GM21447 (cell line): ENCODE data around the gene STN1.
A peak's percentile ranks its signal among the peaks of the same experiment; 100 is the strongest.

ENCODE experiments used
- ATAC-seq: cut with Tn5 transposase; IDR thresholded peaks from one replicate; pipeline ENCODE4 v1.9.1; 2021; ENCODE audit not compliant: unreplicated experiment

The STN1 gene

DNA sequence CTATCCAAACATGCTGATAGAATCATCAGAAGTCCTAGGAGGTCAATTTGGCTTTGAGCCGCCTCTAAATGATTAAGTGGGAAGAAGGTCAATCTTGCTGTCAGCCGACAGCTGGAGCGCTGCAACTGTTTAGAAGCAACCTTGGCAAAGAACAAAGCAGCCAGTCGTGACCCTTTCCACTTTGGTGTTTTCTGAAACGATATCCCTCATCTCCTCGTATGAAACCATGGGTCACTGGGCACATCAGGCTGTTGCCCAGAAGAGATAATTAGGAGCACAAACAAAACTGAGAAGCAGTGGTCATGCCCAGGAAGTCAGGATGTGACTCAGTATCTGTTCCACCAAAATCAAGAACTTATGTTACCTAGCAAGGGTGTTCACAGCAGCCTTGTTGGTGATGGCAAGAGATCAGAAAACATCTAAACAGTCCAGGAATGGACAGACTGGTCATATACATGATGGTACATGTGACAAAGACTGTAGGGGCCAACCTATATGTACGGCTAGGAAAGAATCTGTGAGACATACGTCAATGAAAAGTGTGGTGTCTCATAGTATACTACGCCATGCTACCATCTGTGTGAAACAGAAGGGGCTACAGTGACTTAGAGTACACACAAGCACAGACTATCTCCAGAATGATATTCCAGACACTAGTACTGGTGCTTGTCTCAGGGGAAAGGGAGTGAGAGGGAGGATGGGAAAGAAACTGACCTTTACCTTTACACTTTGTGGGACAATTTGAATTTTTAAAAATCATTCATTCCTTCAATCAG is 22.4 kb downstream of the STN1 start:
- ATAC-seq = no peak

DNA sequence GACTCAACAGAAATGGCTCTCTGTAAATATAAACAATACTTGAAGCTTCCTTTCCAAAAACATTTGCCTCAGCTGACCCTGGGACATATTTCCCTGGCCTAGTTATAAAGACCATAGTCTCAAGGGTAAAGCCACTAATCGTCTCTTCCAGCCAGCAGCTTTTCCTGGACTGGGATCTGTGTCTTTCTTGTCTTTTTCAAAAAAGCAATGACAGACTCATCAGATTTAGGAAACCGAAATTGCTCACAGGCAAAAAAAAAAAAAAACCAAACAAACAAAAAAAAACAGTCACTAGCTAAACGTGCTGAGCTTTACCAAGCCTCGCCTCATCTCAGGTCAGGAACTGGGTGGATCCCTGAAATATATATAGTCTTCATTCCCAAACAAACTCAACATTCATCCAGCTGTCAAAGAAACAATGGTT is 23.5 kb downstream of the STN1 start:
- no peak for ATAC-seq

DNA sequence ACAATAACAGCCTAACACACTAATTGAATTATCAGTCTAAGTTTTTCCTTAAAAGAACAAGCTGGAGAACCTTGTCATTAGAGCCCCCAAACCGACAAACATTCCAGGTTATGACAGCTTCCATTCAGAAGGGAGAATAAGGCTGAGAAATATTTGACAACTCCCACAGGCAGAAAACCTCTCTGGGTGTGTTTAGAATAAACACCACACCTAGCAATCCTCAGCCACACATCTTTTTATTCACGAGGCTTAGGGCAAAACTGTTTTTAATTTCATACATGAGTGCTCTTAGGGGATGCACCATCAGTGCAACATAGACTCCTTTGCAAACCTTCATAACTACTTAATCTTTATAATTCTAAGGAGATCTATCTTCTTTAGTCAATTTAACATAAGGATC is 24.2 kb downstream of the STN1 start:
- no peak for ATAC-seq

DNA sequence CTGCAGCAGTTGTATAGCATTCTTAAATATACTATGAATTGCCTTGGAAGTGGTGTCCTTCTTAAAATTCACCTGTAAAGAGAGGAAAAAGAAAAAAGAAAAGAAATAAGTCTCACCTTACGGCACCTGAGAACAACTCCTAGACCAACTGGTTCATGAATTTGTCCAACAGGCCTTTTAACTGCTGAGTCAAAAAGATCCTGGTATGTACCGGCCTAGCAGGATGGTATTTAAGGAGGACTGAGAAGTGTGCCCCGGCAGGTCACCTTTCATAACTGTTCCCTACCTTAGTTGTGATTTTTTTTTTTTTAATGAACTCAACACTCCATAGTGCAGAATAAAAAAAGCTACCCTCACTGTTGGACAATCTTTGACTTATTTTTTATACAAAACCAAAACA is 25.8 kb downstream of the STN1 start:
- ATAC-seq = no peak

DNA sequence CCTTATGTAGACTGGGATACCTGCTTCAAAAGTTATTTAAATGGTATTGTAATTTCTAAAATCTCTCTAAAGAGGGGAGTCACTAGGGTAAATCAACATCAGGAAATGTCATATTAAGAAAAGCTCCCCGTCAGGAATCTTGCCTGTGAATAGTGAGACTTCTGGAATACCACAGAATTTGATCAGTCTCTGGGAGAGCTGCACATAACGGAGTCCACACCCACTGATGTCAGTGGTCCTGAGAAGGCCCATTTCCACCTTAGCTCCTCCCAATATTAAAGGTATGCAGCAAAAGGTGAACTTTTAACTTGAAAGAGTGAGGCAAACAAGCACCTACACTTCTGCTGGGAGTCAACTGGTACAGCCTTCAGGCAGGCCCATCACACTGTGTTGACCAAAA is 27.3 kb downstream of the STN1 start:
- no peak for ATAC-seq

DNA sequence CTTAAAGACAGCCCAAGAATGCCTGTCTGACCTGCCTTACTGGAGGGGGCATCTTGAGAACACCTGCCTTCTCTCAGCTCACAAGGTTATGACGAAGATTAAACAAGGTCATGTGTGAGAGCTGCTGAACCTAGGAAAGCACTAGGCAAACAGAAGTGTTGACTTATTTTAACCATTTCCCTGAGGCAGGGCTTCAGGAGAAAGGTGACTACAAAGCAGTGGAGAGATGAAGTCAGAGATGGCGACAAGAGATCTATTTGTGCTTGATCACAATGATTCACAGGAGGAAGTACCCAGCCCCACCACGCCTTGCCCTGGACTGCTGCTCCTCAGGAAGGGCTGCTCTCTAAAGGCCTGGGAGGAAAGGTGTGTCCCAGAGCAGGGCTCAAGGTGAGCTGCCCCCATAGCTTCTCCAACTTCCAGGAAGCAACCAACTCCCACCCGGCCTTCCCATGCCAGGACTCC is 27.8 kb downstream of the STN1 start:
- no peak for ATAC-seq

DNA sequence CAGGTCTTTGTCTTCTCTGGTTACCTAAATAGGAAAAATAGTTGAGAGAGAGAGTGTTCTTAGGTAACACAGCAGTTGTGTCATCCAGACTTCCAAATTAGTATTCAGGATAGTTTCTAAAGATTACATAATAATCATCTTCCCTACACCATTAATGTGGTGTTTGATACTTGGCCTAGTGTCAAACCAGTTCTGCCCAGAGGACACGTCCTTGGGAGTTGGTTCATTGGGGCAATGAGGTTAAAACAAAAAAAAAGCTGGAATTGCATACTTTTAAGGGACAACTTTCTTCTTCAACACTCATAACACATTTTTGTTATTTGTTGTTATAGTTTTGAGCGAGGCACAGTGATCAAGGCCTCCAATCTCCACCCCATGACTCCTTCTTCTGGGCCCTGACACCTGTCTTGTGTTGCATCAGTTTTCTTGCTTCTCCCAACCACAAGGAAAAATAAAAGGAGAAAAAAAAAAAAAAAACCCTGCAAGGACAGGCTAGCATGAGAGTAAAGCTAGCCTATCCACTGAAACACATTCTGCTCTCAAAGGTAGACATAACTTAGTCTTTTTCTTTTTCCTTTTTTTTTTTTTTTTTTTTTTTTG is 28.8 kb downstream of the STN1 start:
- no peak for ATAC-seq

DNA sequence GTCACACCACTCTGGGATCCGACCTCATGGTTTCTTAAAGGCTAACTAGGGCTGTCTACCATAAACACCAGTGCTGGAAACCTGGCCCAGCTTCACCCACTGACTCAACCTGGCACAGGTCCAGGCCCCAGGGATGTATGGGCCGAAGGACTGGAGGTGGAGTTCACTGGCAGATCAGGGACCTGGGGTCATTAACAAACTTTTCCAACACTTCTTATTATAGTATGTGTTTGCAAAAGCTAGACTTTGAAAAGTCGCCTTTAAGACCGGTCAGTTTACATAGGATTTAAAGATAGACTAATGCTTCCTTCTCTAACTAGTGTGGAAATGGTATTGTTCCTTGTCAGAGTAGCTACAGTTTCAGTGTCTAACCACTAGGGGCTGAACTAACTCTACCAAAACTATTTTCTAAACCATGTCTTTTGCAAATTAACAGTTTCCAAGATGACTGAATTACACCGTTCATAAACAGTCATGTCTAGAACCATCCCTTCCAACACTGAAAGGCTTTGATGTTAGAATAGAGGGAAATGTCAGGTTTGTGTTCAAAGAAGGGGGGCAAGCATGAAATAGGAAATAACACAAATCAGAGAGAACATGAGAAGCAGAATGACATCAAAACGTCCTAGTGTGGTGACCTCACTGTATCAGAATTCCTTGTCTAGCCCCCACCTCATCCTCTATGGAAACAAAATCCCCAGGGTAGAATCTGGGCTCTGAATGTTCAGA is 29.7 kb downstream of the STN1 start:
- peak; percentile 70 for ATAC-seq

DNA sequence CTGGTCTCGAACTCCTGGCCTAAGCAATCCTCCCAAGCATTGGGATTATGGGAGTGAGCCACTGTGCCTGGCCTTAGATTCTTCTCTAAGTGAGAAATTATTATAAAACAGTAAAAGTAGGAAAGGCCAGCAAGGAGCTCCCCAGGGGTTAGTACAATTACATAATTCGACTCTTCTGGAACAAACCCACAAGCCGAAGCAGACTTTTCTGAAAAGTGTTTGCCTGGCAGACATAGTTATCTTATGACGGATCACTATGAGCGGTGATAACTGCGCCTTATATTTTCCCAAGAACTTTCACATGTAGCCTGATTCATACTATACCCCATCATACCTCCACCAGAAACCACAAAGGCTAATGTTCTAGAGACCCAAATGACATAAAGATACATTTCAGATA is 32.4 kb downstream of the STN1 start:
- no peak for ATAC-seq

DNA sequence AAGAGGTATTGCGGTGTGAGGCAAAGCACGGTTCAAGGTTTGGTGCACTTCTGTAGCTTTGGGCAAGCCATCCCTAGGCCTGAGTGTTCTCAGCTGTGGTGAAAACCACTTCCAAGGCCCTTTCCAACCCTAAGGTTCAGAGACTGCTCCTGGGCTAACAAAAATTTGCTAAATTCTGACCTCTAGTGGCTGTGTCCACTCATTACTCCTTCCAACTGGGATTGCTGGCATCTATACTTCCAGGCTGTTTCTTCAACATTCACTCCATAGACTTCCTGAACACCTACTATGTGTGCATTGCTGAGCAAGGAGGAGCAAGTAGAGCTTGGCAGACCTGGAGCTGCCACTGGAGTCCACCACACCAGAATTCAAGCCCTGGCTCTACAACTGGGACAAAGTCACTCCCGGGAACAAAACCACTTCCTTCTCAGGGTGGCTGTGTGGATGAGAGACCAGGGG is 33.3 kb downstream of the STN1 start:
- ATAC-seq = no peak

DNA sequence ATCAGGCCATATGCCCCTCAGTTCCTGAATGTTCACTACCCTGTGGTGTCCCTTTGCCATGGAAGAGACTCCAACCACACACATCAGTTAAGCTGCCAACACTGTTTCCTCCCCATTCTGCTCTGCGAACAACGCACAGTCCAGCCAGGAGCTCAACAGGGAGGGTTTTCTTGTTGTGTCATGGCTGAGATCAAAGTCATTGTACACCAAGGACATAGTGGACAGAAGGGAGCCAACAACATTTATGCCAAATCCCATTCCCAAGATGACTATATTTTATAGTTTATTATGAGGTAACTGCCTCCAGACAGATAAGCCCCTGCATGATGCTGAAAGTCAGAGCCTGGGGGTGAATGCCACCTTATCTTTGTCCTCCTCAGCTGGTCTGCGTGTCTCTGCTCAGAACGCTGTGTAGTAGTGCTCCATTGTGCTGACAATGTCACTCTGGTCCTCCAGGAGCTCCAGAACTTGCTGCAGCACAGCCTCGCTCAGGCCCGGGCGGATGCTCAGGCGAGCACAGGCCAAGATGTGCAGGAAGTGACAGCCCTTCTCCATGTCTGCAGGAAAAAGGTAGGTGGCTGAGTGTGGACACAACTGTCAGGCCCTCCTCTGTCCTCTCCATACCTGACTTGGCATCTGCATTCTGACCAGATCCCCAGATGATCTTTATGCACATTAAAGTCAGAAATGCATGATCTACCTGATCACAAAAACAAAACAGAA is 35.5 kb downstream of the STN1 start:
- ATAC-seq = no peak

DNA sequence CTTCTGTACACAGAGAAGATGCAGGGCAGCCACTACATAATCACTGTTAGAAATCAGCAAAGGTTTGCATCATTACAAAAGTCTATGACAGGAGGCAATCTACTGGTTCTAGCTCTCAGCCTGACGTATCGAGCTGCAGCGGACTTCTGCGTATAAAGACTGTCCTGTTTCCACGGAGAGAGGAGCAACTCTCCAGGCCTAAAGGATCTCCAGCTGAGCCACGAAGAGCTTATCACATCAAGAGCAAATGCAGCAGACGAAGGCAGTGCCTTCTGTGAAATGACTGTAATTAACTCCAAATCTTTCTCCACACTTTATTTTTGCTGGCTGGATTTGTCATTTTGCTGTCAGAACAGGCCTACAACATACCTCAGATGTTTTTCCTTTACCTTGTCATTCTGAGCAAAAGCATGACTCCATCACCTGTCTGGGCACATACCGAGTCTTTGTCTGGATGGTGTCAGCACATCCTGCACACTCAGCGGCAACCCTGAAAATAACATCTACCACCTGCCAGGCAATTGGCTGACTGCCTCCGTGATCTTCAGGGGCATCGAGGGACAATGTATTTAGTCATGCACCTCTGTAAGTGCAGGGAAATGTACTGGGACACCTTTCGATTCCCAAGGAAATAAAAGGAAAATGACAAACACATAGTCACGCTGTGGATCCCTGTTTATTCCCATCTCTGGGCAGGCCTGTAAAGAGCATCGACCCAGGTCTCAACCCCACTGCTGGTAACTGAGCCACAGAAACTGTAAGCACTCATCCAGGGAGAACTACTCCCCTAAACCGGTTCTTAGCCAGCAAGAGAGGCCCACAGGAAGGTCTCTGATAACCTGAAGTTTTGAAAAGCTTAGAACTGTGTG is 36.3 kb downstream of the STN1 start:
- no peak for ATAC-seq

DNA sequence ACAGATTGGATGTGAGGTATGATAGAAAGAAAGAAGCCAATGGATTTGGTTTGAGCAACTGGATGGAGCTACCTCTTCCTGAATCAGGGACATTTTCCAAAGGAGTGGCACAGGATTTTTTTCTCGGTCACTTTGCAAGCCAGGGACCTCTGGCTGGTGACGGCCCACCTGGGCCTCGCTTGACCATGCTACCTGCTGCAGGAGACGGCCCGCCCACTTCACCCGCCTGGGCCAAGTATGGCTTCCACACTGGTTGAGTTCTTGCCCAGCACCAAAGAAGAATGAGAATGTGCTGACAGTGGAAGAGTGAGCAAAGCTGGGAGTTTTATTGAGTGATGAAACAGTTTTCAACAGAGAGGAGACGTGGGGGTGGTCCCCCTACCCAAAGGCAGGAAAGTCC is 38.2 kb downstream of the STN1 start:
- ATAC-seq = no peak

DNA sequence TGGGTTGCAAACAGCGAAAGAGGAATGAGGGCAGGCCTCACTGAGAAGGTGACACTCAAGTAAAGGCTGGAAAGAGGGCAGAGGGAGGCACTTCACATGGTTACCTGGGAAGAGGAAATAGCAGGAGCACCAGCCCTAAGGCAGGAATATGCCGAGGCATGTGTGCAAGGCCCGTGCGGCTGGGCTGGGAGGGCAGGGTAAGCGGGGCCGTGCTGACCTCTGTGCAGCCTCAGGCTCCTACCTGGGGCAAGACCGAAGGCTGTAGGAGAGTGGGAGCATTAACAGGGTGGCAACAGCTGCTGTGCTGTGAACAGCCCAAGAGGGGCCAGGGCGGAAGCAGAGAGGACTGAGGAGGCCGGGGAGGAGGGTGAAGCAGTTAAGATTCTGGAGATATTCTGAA is 38.6 kb downstream of the STN1 start:
- ATAC-seq = no peak

DNA sequence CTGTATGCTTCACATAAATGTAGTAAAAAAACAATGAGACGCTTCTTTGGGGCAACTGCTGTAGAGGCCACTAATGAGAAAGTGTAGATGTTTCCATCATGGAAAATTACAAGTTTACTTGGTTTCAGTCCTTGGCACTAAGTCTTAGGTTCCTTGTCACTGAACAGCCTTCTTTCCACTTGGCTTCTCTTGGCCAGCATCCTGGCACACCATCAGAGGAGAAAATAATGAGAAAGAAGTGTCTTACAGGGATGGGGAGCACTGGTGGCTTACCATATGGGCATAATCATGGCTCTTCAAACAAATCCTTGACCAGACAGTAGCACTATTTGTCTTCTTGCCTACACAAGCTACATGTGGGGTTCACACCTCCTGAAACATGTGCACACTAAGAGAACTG is 40.1 kb downstream of the STN1 start:
- no peak for ATAC-seq

DNA sequence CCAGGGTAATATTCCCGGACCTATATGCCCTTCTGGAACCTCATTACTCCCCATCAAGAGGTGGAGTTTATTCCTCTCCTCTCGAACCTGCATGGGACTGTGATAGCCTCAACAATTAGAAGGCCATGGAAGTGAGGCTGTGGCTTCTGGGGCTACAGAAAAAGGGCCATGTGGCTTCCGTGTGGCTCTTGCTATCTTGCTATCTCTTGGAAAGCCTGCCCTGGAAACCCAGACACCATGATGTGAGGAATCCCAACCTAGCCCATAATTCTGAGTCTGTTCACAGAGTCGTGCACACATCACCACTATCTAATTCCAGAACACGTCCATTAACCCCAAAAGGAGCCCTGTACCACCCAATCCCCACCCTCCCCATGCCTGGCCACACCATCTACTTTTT is 41.8 kb downstream of the STN1 start:
- no peak for ATAC-seq

DNA sequence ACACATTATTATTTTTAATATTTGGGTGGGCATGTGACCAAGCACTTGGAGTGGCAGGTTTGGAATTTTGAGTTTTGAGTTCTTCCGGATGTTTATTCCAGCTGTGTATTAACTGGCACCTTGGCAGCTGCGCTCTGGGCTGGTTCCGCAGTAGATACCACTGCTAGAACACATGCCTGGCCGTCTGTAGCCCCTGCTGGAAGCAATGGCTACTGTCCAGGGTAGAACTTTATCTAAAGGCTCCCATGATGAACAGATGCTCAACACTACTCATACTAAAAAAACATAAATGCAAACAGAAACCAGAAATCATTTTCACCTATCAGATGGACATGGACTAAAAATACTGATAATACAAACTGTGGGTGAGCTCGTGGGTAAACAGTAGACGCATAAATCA is 43.3 kb downstream of the STN1 start:
- no peak for ATAC-seq

DNA sequence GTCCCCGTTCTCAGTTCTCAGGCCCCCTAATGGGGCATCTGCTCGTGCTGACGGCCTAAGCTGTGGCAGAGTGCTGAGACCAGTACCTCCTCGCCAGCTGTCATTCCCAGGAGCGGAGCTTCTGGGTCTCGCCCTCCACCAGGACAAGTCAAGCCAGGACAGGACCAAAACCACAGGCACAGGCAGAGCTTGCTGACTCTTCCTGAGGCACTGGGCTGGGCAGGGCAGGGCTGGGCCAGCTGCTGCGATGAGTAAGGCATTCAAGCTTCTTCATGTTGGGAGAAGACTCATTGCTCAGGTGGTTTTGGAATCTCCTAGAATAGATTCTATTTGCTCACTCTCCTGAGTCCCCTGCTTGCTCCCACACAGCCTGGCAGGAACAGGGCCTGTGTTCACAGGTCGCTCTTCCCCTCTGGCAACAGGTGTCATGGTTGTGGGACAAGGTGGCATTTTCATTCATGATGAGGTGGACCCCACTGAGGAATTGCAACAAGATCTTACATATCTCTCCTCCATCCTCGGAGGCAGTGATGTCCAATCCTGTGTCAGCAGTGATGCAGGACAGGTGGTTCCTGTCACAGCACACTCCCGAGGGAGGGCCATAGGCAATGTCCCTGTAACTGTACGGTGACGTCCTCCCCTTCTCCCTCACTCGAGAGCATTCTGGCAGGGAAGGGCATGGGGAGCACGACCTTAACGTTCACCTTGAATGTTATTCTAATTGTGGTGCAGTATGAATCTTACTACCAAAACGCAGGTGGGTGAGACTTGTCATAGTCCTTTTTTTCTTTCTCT is 45.6 kb downstream of the STN1 start:
- no peak for ATAC-seq

DNA sequence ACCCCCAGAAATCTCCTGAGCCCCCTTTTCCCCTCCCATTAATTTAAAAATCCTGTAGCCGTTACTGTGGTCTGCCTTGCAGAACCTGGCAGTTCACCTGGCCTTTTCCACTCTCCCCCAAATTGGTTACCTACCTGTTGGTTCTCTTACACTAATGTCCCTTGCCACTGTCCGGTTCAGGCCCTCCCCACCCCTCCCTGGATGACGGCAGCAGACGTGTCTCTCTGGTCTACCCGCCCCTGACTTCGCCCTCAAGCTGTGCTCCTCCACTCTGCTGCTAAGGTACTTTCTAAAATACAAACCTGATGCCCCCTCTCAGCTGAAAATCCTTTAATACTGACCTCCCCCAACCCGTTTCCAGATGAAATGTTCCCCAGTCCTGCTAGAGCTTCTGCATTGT is 47.0 kb downstream of the STN1 start:
- no peak for ATAC-seq

DNA sequence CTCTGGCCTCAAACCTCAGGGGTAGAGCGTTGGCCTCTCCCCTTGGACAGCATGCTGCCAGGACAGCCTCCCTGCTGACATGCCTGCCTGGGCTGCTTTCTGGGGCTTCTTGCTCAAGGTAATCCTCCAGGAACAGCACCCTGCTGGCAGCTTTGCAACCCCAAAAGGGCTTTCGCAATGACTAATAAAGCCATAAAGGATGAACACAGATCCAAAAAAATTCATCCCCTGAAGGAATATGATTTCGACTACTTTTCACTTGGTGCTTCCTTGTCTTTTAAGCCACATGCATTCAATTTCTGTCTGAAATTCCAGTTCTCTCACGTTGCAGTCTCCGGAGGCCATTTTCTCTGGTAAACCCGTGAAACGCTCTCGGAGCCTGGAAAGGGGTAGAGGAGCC is 47.5 kb downstream of the STN1 start:
- no peak for ATAC-seq
